Fibroblast of pulmonary artery (primary cell): ENCODE measurements around the gene RPE.

Experiments used
- DNase-seq: peaks from one replicate; pipeline ENCODE4 v3.0.0-alpha.2; 2010; ENCODE audit warnings: low read depth
- H3K4me3 ChIP-seq: replicated peaks from 2 replicates; pipeline ENCODE4 v1.5.1; 2011; ENCODE audit warnings: low read depth, mild to moderate bottlenecking, control low read depth, low read length, moderate library complexity
- TF ChIP-seq, protein P1 (sequence below): IDR thresholded peaks from 2 replicates; pipeline ENCODE4 v1.5.1; 2011; ENCODE audit warnings: mild to moderate bottlenecking, control low read depth, low read length, inconsistent platforms; ENCODE audit errors: missing control alignments

The RPE gene

DNA sequence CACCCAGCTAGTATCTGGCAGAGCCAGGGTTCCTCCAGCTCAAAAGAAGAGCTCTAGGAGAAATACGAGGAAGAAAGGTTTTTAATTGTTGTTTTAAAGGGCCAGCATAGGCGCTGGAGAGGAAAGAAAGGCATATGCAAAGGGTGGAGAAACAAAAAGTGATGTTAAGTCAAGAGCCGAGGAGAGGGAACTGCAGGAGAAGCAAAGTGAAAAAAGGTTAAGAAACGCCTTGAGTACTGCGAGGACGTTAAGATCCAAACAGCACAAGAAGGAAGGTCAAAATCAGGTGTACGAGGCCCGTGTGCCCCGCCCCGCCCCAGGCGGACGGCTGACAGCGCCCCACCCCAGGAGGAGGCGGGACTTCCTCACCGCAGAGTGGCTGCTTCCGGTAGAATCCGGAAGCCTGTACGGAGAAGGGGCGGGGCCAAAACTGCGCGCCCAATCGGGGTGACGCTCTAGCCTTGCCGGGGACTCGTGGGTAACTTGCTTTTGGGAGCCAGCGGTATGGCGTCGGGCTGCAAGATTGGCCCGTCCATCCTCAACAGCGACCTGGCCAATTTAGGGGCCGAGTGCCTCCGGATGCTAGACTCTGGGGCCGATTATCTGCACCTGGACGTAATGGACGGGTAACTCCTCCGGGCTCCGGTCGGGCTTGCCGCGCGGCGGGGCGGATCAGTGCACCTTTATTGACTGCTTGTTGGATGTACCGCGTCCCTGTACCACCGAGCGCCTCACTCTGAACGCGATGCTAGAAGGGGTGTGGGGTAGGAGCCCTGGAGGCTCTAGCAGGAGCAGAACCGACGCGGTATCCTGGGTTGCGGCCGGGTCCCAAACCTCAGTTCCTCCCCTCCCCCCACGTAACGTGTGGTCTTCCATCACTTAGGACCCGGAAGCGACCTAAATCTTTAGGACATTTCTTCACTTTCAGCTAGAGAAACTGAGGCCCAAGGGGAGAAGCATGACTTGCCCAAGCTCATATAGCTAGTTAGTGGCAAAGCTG is at the start of gene RPE:
Gene RPE (plus strand): TSS at position 481 of the 1,000 bp plus-strand sequence. CDS start 24 bp downstream, at position 505.
- TF ChIP-seq, protein P1, sequence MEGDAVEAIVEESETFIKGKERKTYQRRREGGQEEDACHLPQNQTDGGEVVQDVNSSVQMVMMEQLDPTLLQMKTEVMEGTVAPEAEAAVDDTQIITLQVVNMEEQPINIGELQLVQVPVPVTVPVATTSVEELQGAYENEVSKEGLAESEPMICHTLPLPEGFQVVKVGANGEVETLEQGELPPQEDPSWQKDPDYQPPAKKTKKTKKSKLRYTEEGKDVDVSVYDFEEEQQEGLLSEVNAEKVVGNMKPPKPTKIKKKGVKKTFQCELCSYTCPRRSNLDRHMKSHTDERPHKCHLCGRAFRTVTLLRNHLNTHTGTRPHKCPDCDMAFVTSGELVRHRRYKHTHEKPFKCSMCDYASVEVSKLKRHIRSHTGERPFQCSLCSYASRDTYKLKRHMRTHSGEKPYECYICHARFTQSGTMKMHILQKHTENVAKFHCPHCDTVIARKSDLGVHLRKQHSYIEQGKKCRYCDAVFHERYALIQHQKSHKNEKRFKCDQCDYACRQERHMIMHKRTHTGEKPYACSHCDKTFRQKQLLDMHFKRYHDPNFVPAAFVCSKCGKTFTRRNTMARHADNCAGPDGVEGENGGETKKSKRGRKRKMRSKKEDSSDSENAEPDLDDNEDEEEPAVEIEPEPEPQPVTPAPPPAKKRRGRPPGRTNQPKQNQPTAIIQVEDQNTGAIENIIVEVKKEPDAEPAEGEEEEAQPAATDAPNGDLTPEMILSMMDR: no peak
- DNase-seq: peak; percentile 93
- H3K4me3 ChIP-seq: peak within 1 kb of the TSS; percentile 100

DNA sequence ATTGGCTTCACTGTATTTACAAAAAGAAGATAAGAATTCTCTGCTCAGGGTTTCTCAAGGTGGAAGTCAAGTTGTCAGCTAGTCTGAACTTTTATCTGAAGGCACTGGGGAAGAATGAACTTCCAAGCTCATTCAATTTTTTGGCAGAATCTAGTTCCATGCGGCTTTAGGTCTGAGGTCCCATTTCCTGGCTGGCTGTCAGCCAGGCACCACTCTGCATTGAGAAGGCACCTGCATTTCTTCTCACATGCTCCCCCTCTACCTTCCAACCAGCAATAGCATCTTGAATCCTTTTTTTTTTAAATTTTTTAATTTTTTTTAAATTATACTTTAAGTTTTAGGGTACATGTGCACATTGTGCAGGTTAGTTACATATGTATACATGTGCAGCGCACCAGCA is 46.2 kb upstream of the RPE start:
- no peak for DNase-seq
- H3K4me3 ChIP-seq: no peak overlapping the region
- TF ChIP-seq, protein P1: no peak

DNA sequence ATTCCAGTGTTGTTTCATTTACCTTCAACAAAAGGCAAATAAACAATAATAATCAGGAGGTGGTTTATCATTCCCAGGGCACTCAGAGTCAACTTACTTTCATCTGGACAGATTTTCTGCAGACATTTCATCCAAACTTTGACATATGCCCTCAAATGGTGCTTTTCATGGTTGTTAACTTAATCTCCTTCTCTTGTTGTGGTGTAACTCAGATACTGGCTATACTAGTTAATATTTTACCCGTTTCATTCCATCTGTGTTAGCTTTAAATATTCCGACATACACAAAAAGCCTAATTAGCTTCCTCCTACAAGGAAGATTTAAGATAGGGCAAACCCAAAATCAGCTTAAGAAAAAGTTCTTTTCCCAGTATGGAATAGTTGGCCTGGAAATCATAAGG is 44.4 kb upstream of the RPE start:
- TF ChIP-seq, protein P1: no peak
- no peak for DNase-seq
- no peak overlapping the region for H3K4me3 ChIP-seq

DNA sequence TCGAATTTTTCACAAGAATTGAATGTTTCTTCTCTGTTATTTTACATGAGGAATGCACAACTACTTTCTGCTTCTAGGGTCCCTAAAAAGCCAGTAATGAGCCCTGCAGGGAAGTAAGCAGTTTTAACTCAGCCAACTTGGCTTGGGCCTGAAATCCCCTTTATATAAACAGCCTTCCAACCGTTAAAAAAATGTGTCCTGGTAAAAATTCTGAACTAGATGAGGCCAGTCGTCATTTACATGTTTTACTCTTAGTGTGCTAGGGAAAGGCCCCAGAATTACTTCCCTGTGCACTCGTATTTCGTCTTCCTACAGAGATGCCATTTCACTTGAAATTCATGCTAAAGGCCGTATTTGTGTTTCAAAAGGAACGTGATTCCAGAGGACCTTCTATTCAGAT is 42.4 kb upstream of the RPE start:
- H3K4me3 ChIP-seq: no peak overlapping the region
- DNase-seq: no peak
- TF ChIP-seq, protein P1: no peak

DNA sequence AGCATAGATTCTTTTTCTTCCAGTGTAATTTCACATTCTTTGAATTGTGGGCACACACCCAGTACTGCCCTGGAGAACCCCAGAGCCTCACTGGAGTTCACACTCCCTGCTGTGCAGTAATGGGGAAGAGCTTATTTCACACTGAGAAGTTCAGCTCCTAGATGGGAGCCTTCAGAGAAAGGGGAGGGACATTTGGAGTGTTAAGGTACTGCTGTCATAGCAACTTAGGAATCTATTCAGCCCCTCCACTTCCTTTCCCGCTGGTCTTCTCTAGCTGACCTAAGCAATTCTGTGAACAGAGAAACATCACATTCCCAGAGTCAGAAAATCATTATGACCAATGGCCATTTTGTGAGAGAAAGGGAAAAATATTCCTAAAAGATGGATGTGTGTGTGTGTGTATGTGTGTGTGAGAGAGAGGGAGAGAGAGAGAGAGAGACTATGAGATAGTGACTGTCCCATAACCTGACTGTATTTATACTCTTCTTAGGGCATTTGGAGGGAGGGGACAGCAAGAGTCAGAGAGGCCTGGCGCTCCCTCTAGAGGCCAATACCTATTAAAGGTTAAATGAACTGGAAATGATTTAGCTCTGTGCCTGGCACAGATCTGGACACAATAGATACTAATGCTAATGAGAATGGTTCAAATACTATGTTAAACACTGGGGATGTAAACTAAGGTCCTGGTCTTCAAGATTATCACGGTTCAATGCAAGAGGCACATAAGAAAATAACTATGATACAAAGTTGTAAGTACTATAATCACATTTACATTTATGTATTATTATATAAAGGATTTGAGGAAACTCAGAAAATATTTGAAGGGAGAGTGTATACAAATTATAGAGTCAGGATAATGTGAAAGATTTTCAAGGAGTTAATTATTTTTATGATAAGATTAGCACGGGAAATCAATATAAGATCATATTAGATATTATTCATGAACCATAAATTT is 41.5 kb upstream of the RPE start:
- peak; percentile 64 for DNase-seq
- no peak overlapping the region for H3K4me3 ChIP-seq
- TF ChIP-seq, protein P1: peak; percentile 74

DNA sequence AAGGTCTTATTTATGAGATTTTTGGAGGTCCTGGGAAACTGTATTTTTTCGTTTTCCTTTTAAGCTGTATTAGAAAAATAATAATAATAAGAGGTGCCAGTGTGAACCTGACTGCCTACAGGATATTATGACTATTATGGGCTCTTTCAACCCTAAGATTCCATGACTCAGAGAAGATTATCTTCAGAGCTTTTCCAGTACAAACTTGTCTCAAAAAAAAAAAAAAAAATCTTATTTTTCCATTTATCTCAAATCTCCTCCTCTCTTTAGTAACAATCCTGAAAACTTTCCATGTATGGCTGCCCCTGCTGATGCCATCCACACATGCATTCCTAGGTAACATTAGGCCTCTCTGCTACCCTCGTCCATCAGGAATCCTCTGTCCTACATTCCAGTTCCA is 36.7 kb upstream of the RPE start:
- TF ChIP-seq, protein P1: no peak
- no peak for DNase-seq
- no peak overlapping the region for H3K4me3 ChIP-seq
